Progenitor cell of endocrine pancreas (in vitro differentiated cells): ENCODE measurements around the gene HECTD4. TPM values are rescaled to one million over a fixed set of nuclear protein-coding genes. Genes with fewer than 3 reads are reported as not detected.

Experiments used
- DNase-seq: peaks from one replicate; pipeline ENCODE4 v3.0.0; 2021; ENCODE audit warnings: low spot score; ENCODE audit not compliant: unreplicated experiment
- H3K27ac Mint-ChIP-seq: 2 replicates; pipeline ENCODE4 v1.8.0; 2021; ENCODE audit warnings: mild to moderate bottlenecking, moderate library complexity, mixed read lengths
- H3K27me3 Mint-ChIP-seq: 2 replicates; pipeline ENCODE4 v1.8.0; 2021; ENCODE audit warnings: mixed read lengths
- H3K36me3 Mint-ChIP-seq: 2 replicates; pipeline ENCODE4 v1.8.0; 2022; ENCODE audit warnings: mixed read lengths; ENCODE audit not compliant: insufficient read depth
- H3K4me1 Mint-ChIP-seq: 2 replicates; pipeline ENCODE4 v1.8.0; 2021; ENCODE audit warnings: low read depth, mixed read lengths
- H3K4me3 Mint-ChIP-seq: 2 replicates; pipeline ENCODE4 v1.8.0; 2021; ENCODE audit warnings: low read depth, mild to moderate bottlenecking, moderate library complexity, mixed read lengths
- H3K9me3 Mint-ChIP-seq: 2 replicates; pipeline ENCODE4 v1.8.0; 2021; ENCODE audit warnings: low read depth, mixed read lengths
- CTCF ChIP-seq: fragments of 200-600 bp; sonication (generic); IDR thresholded peaks from one replicate; pipeline ENCODE4 v1.5.0; 2021; ENCODE audit warnings: antibody characterized with exemption, mild to moderate bottlenecking; ENCODE audit not compliant: unreplicated experiment
- total RNA-seq: library from RNA; stranded (reverse); gene quantifications from 2 replicates; pipeline ENCODE4 v1.2.1, GENCODE V29; 2021

Gene HECTD4
- total RNA-seq, 1 donor from 2014 or later: 86.7 TPM

- no peak for TF ChIP-seq CTCF
- Mint-ChIP-seq H3K27me3 (no peaks in the 10 kb centered on the region), H3K9me3 (no peaks in the 10 kb centered on the region), H3K4me1 (peaks cover 15% of the 10 kb centered on the region), H3K27ac (peak overlapping the region; percentile 94), H3K4me3 (peak overlapping the region; percentile 73), H3K36me3 (no peaks in the 10 kb centered on the region)
- no peak for DNase-seq
Observed at GRCh38 chr12:112382866-112383265, 635 bp upstream of the HECTD4 start.

GRCh38 chr12:112381406-112381882 is 787 bp downstream of the HECTD4 start:
- peaks cover 12% of the 10 kb centered on the region for H3K4me1 Mint-ChIP-seq
- peak overlapping the region; percentile 98 for H3K4me3 Mint-ChIP-seq
- TF ChIP-seq CTCF: no peak
- H3K27ac Mint-ChIP-seq: peak overlapping the region; percentile 99
- peaks cover 2% of the 10 kb centered on the region for H3K9me3 Mint-ChIP-seq
- no peak for DNase-seq
- no peaks in the 10 kb centered on the region for H3K27me3 Mint-ChIP-seq
- peaks cover under 1% of the 10 kb centered on the region for H3K36me3 Mint-ChIP-seq

GRCh38 chr12:112380663-112381405 is 1.4 kb downstream of the HECTD4 start:
- H3K4me3 Mint-ChIP-seq: peak overlapping the region; percentile 98
- no peaks in the 10 kb centered on the region for H3K27me3 Mint-ChIP-seq
- peaks cover 1% of the 10 kb centered on the region for H3K36me3 Mint-ChIP-seq
- H3K9me3 Mint-ChIP-seq: peaks cover 3% of the 10 kb centered on the region
- peaks cover 12% of the 10 kb centered on the region for H3K4me1 Mint-ChIP-seq
- TF ChIP-seq CTCF: no peak
- peak overlapping the region; percentile 99 for H3K27ac Mint-ChIP-seq
- DNase-seq: no peak

- H3K36me3 Mint-ChIP-seq: peaks cover 7% of the 10 kb centered on the region
- H3K27ac Mint-ChIP-seq: peak overlapping the region; percentile 18
- peaks cover 15% of the 10 kb centered on the region for H3K4me1 Mint-ChIP-seq
- H3K27me3 Mint-ChIP-seq: no peaks in the 10 kb centered on the region
- no peak for DNase-seq
- H3K9me3 Mint-ChIP-seq: peaks cover 6% of the 10 kb centered on the region
- no peak for TF ChIP-seq CTCF
- H3K4me3 Mint-ChIP-seq: no peak overlapping the region
Observed at GRCh38 chr12:112375105-112375504, 7.1 kb downstream of the HECTD4 start.

- Mint-ChIP-seq H3K4me3 (no peak overlapping the region), H3K9me3 (peaks cover 6% of the 10 kb centered on the region), H3K27ac (peak overlapping the region; percentile 78), H3K36me3 (peaks cover 7% of the 10 kb centered on the region), H3K27me3 (no peaks in the 10 kb centered on the region), H3K4me1 (peaks cover 14% of the 10 kb centered on the region)
- TF ChIP-seq CTCF: no peak
- DNase-seq: no peak
Observed at GRCh38 chr12:112374166-112374740, 8.0 kb downstream of the HECTD4 start.
